ENCODE data around the gene ZSWIM8.
"Not testable (repeated sequence)": the region's sequence is repeated elsewhere in the genome, so short reads cannot be mapped to it uniquely, and the experiment has no call there.

ZSWIM8 gene

DNA sequence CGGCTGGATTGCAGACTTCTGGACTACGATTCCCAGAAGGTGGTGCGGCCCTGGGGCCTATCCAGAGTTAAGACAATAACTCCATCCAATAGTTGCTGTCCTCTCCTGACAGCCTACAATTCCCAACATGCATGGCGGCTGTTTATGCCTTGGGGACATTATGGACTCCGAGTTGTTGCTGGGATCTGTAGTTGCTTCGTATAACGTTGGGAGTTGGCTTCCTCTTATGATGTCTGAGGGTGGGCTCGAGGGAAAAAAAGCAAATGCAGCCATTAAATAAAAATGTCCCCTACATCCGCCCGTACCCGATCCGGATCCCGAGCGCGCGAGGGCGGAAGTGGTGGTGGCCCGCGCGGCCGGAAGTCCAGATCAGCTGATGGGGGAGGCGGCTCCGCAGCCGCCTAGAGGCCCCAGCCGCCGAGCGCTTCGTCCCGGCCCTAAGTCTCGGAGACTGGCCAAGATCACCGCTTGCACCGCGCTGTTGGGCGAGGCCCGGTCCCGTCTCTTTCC lies at the start of gene ZSWIM8:
Gene ZSWIM8 (plus strand): TSS at position 396 of the 510 bp plus-strand sequence. CDS start 273 bp downstream, outside the sequence.
- DNase-seq: peak; percentile 88

- not testable (repeated sequence) for DNase-seq
Measured at GRCh38 chr10:73740501-73741254, 44.7 kb upstream of the ZSWIM8 start.

DNA sequence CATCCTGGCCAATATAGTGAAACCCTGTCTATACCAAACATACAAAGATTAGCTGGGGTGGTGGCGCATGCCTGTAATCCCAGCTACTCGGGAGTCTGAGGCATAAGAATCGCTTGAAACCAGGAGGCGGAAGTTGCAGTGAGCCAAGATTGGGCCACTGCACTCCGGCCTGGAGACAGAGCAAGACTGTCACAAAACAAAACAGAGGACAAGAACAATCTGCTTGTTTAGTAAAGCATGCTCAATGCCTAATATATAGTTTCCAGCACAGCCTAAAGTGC lies 43.0 kb upstream of the ZSWIM8 start:
- no peak for DNase-seq

DNA sequence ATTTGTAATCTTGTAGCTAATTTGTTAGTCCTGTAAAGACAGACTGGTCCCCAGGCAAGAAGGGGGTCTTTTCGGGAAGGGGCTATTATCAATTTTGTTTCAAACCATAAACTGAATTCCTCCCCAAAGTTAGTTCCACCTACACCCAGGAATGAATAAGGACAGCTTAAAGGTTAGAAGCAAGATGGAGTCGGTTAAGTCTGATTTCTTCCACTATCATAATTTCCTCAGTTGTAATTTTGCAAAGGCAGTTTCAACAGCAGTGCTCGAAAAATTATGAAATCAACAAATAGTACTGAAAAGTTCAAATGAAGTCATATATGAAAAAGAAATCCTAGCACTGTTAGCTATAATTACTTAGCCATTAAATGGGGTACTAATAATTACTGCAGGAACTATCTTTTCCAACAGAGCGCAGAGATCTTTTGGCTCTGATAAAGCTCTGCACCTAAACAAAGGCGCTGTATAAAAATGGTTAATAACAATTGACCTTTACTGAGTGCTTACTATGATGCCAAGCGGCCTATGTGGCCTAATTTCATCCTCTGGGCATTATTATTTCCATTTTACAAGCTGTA lies 42.0 kb upstream of the ZSWIM8 start:
- DNase-seq: no peak

DNA sequence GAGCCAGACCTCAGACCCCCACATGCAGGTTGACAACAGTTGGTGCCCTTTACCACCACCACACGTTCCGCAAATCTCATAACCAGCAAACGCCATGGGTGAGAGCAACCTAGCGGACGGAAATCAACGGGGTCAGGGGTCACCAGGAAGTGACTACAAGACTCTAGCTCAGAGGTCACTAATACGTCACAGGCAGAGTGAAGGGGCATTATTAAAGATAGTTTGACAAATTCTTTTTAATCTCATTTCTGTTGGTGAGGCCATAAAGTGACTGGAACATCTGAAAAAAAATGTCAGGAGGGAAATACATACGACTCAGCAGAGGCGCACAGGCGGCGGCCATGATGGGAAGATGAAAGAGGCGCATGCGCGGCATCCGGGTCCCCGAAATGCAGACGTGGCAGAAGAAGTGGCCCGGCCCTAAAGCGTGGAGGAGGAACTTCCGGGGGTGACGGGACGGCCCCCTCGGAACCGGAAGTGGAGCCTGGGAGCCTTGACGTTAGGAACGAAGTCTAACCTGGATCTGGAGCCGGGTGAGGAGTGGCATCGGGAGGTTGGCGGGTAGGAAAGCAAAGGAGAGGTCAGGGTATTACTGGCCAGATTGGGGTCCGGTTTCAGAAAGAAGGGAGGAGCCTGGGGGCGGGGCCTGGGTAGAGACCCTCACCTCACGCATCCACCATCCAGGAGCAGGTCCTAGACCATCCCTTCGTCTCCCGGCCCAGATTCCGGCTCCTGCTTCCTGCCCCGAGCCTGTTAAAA lies 41.3 kb upstream of the ZSWIM8 start, which contains the start of gene SEC24C:
Gene SEC24C (plus strand): TSS at position 468 of the 759 bp plus-strand sequence. CDS start 2,461 bp downstream, outside the sequence.
- DNase-seq: peak; percentile 97

GRCh38 chr10:73744664-73744975 lies 40.8 kb upstream of the ZSWIM8 start:
- DNase-seq: peak; percentile 82

GRCh38 chr10:73746721-73747120 lies 38.7 kb upstream of the ZSWIM8 start:
- DNase-seq: no peak

GRCh38 chr10:73750819-73751218 lies 34.6 kb upstream of the ZSWIM8 start:
- DNase-seq: no peak

GRCh38 chr10:73756183-73756582 lies 29.2 kb upstream of the ZSWIM8 start:
- DNase-seq: no peak

- no peak for DNase-seq
Measured at GRCh38 chr10:73758704-73759511, 26.5 kb upstream of the ZSWIM8 start.

GRCh38 chr10:73759512-73760115 lies 25.8 kb upstream of the ZSWIM8 start:
- DNase-seq: peak; percentile 35

DNA sequence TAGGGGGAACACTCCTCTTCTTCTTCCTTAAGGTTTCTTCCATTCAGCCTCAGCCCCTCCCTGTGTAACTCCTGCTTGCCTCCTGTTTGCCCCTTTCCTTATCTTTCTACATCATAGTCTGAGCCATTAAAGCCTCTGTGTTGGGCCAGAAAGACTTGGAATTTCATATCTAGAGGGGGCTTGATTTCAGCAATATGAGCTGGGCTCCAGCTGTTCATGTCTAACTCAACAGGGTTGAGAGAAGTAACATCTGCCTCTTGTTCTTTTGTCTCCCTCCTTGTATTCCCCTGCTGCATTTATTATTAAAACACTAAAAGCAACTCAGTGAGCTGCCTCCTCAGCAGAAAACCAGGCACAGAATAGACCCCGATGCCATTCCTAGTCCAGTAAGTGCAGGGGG lies 23.6 kb upstream of the ZSWIM8 start:
- no peak for DNase-seq

GRCh38 chr10:73762915-73763314 lies 22.5 kb upstream of the ZSWIM8 start:
- DNase-seq: no peak

DNA sequence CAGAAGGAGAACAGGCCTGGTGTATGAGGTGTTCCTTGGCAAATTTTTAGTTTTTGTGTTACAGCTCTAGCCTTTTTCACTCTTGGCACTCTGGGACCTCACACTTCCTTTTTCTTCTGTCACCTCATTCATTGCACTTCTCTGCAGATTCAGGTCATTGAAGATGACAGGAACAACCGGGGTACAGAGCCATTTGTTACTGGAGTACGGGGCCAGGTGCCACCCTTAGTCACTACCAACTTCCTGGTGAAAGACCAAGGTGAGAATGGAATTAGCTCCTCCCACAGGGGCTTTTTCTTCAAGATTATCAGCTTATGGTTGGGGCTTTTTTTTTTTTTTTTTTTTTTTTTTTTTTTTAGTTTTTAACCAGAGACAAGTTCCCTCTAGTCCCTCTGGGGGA lies 22.1 kb upstream of the ZSWIM8 start:
- DNase-seq: no peak

- DNase-seq: no peak
Measured at GRCh38 chr10:73765066-73765465, 20.3 kb upstream of the ZSWIM8 start.

GRCh38 chr10:73768881-73769280 lies 16.5 kb upstream of the ZSWIM8 start:
- DNase-seq: peak; percentile 73

GRCh38 chr10:73769396-73769795 lies 16.0 kb upstream of the ZSWIM8 start:
- no peak for DNase-seq

GRCh38 chr10:73771722-73772280 lies 13.6 kb upstream of the ZSWIM8 start:
- peak; percentile 83 for DNase-seq

- peak; percentile 84 for DNase-seq
Measured at GRCh38 chr10:73772281-73773151, 12.9 kb upstream of the ZSWIM8 start.

GRCh38 chr10:73773152-73773879 lies 12.1 kb upstream of the ZSWIM8 start:
- peak; percentile 35 for DNase-seq
